Endothelial cell (in vitro differentiated cells): ENCODE data around the gene OR6K2. TPM values are rescaled to one million over a fixed set of nuclear protein-coding genes. Genes with fewer than 3 reads are reported as not detected.

Source experiments
- DNase-seq: peaks from one replicate; pipeline ENCODE4 v3.0.0; 2021; ENCODE audit warnings: low spot score
- H3K27ac Mint-ChIP-seq: one replicate; pipeline ENCODE4 v1.8.0; 2021; ENCODE audit warnings: mixed read lengths, inconsistent platforms; ENCODE audit not compliant: unreplicated experiment
- H3K27me3 Mint-ChIP-seq: one replicate; pipeline ENCODE4 v1.8.0; 2021; ENCODE audit warnings: mild to moderate bottlenecking, moderate library complexity, mixed read lengths, inconsistent platforms; ENCODE audit not compliant: unreplicated experiment
- H3K36me3 Mint-ChIP-seq: one replicate; pipeline ENCODE4 v1.8.0; 2021; ENCODE audit warnings: mild to moderate bottlenecking, low read depth, mixed read lengths, inconsistent platforms; ENCODE audit not compliant: unreplicated experiment
- H3K4me1 Mint-ChIP-seq: one replicate; pipeline ENCODE4 v1.8.0; 2021; ENCODE audit warnings: mild to moderate bottlenecking, mixed read lengths, inconsistent platforms; ENCODE audit not compliant: unreplicated experiment
- H3K4me3 Mint-ChIP-seq: one replicate; pipeline ENCODE4 v1.8.0; 2021; ENCODE audit warnings: mild to moderate bottlenecking, mixed read lengths, inconsistent platforms; ENCODE audit not compliant: unreplicated experiment
- H3K9me3 Mint-ChIP-seq: one replicate; pipeline ENCODE4 v1.8.0; 2021; ENCODE audit warnings: mixed read lengths, inconsistent platforms; ENCODE audit not compliant: unreplicated experiment
- total RNA-seq: library from RNA; stranded (reverse); fragmentation: NEBNext Ultra II Directional; extraction: Animal tissue kit (Norgen Biotek cat#: 25700); gene quantifications from one replicate; pipeline ENCODE4 v1.2.1, GENCODE V29; 2021; ENCODE audit not compliant: unreplicated experiment
- TF ChIP-seq, protein P1 (sequence below): fragments of 200-600 bp; sonication (generic); IDR thresholded peaks from one replicate; pipeline ENCODE4 v1.5.0; 2021; ENCODE audit warnings: antibody characterized with exemption; ENCODE audit not compliant: unreplicated experiment

The OR6K2 gene
- total RNA-seq, 1 donor from 2014 or later, result not detected

DNA sequence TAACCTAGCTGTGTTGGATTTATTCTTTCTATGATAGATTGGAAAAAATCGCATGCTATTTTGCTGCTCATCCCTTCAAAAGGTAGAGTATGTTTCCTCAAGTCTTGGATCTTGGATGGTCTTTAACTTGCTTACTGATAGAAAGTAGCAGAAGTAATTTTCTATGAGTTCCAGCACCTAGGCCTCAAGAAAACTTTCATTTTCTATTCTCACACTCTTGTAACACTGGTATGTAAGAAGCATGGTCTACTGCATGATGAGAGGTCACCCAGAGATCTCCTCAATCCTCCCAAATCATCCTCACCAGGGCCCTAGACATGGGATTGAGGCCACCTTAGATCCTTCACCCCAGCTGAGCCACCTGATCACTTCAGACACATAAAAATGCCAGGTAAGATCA, 21.2 kb downstream of the OR6K2 start:
- no peaks in the 10 kb centered on the region for H3K36me3 Mint-ChIP-seq
- H3K27ac Mint-ChIP-seq, result no peak overlapping the region
- no peak for DNase-seq
- TF ChIP-seq, protein P1, sequence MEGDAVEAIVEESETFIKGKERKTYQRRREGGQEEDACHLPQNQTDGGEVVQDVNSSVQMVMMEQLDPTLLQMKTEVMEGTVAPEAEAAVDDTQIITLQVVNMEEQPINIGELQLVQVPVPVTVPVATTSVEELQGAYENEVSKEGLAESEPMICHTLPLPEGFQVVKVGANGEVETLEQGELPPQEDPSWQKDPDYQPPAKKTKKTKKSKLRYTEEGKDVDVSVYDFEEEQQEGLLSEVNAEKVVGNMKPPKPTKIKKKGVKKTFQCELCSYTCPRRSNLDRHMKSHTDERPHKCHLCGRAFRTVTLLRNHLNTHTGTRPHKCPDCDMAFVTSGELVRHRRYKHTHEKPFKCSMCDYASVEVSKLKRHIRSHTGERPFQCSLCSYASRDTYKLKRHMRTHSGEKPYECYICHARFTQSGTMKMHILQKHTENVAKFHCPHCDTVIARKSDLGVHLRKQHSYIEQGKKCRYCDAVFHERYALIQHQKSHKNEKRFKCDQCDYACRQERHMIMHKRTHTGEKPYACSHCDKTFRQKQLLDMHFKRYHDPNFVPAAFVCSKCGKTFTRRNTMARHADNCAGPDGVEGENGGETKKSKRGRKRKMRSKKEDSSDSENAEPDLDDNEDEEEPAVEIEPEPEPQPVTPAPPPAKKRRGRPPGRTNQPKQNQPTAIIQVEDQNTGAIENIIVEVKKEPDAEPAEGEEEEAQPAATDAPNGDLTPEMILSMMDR, result no peak
- no peaks in the 10 kb centered on the region for H3K27me3 Mint-ChIP-seq
- H3K4me3 Mint-ChIP-seq, result no peak overlapping the region
- H3K9me3 Mint-ChIP-seq, result no peaks in the 10 kb centered on the region
- H3K4me1 Mint-ChIP-seq, result peaks cover 12% of the 10 kb centered on the region

DNA sequence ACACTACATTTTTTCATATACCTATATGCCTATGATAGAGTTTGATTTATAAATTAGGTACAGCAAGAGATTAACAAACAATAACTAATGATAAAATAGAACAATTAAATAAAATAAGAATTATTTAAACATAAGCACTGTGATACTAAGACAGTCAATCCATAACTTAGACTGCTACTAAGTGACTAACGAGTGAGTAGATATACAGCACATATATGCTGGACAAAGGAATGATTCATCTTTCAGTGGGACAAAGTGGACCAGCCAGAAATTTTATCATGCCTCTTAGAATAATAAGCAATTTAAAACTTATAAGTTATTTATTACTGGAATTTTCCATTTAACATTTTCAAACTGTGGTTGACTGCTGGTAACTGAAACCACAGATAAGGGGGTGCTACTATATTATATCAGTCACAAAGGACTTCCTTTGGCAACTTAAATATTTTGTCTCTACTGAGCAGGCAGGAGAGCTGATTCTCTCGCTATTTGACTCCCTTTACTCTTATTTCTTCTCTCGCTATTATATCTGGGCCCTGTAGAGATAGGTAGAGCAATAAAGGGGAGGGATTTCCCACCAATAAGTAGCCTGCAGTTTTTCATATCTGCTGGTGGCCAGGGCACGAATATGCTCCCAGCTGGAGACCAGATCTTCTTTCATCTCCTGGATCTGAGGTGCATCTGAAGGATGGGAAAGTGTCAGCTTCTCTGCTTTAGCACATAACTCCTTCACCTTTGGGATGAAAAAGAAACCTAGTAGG, 24.7 kb downstream of the OR6K2 start:
- Mint-ChIP-seq H3K36me3 (no peaks in the 10 kb centered on the region), H3K4me3 (no peak overlapping the region), H3K27ac (no peak overlapping the region), H3K27me3 (no peaks in the 10 kb centered on the region), H3K9me3 (no peaks in the 10 kb centered on the region), H3K4me1 (peaks cover under 1% of the 10 kb centered on the region)
- TF ChIP-seq, protein P1, result no peak
- no peak for DNase-seq

DNA sequence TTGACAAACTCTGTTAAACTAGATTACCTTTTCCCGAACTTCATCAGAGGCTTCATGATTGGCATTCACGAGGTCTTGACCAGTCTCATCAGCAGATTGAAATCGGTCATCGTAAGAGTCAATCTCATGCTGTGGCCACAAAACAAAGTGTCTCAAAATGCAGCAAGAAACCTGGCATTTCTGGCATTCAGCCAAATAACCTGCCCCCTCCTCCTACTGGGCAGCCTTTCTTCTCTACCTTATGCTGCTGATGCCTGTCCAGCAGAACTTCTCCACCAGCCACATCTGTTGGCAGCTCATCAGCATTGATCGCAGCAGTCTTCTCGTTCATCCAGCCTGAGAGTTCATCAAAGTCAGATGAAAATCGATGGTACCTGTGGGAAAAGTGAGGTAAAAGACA, 26.1 kb downstream of the OR6K2 start:
- Mint-ChIP-seq H3K4me3 (no peak overlapping the region), H3K27me3 (no peaks in the 10 kb centered on the region), H3K9me3 (no peaks in the 10 kb centered on the region), H3K4me1 (no peaks in the 10 kb centered on the region), H3K36me3 (no peaks in the 10 kb centered on the region), H3K27ac (no peak overlapping the region)
- DNase-seq, result no peak
- TF ChIP-seq, protein P1, result no peak

DNA sequence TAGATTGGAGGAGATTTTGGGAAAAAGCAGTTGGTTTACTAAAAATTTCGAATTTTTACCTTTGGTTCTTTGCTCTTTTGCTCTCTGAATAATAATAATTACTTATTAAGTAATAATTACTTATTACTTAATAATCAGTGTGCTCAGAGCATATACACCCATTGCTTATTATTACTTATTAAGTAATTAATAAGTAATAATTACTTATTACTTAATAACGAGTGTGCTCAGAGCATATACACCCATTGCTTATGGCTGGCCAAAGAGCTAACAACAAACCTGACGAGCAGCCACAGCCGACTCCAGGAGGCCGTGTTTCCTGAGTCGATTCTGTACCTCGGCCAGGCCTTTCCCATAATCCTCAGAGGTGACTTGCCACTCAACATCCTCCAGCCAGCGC, 34.4 kb downstream of the OR6K2 start:
- H3K4me3 Mint-ChIP-seq, result no peak overlapping the region
- H3K4me1 Mint-ChIP-seq, result peaks cover 5% of the 10 kb centered on the region
- H3K27me3 Mint-ChIP-seq, result no peaks in the 10 kb centered on the region
- H3K9me3 Mint-ChIP-seq, result no peaks in the 10 kb centered on the region
- no peak overlapping the region for H3K27ac Mint-ChIP-seq
- H3K36me3 Mint-ChIP-seq, result no peaks in the 10 kb centered on the region
- no peak for DNase-seq
- TF ChIP-seq, protein P1, result no peak

DNA sequence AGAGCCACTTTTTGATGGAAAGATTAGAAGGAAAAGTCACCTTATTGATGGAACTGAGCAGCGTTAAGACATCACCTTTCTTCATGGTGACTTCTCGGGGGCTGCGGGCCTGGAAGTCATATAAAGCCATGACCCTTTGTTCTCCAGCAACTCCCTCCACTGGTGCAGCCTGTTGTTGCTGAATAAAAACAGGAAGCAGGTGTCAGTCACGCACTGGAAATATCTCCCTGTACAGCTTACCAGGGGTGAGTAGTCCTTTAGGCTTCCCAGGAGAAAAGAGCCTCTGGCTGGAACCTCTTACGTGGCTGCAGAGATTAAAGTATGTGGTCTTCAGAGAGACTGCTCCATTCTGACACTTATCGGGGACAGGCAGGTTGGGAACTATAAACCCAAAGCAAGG, 45.9 kb downstream of the OR6K2 start:
- Mint-ChIP-seq H3K27me3 (no peaks in the 10 kb centered on the region), H3K27ac (peak overlapping the region; percentile 92), H3K9me3 (no peaks in the 10 kb centered on the region), H3K4me1 (peaks cover 25% of the 10 kb centered on the region), H3K36me3 (no peaks in the 10 kb centered on the region), H3K4me3 (peak overlapping the region; percentile 45)
- DNase-seq, result peak; percentile 27
- TF ChIP-seq, protein P1, result no peak
